K562 (cell line): ENCODE measurements around the gene ZDHHC16. TPM values are rescaled to one million over a fixed set of nuclear protein-coding genes. Genes with fewer than 3 reads are reported as not detected.

Source experiments
- ATF7 ChIP-seq: fragments of 450-650 bp; IDR thresholded peaks from 2 replicates; pipeline ENCODE4 v1.7.1; 2014; ENCODE audit warnings: mild to moderate bottlenecking, moderate library complexity
- CHD4 ChIP-seq: fragments of 200-600 bp; sonication (generic); IDR thresholded peaks from 3 replicates; pipeline ENCODE4 v1.6.1; 2012; ENCODE audit warnings: low read depth, mild to moderate bottlenecking, mixed read lengths, low read length, inconsistent platforms; ENCODE audit not compliant: insufficient read depth, insufficient replicate concordance, poor library complexity, severe bottlenecking
- EGR1 ChIP-seq: fragments of 450-650 bp; conservative IDR thresholded peaks from 2 replicates; pipeline ENCODE4 v1.6.1; 2017; ENCODE audit warnings: mild to moderate bottlenecking
- ELF4 ChIP-seq: fragments of 450-650 bp; formaldehyde crosslinking; IDR thresholded peaks from 2 replicates; pipeline ENCODE4 v1.4.0; 2022; ENCODE audit warnings: missing genetic modification characterization
- ETV6 ChIP-seq, 3 experiments: fragments of 150-350 bp in 1 of 3; sonication (generic) in 1 of 3; formaldehyde crosslinking in 1 of 3; IDR thresholded peaks; 2 replicates each; pipeline versions ENCODE4 v1.6.1 to v1.8.0; 2014 to 2022; ENCODE audit warnings: borderline replicate concordance in 2 of 3, low read depth in 2 of 3, antibody characterized with exemption in 1 of 3, low read length in 1 of 3, mild to moderate bottlenecking in 1 of 3, missing genetic modification reagents in 1 of 3
- HDAC2 ChIP-seq: fragments of 450-650 bp; IDR thresholded peaks from 2 replicates; pipeline ENCODE4 v1.6.1; 2016; ENCODE audit warnings: mild to moderate bottlenecking
- IFI16 ChIP-seq: fragments of 250-450 bp; sonication (Bioruptor Pico); IDR thresholded peaks from 2 replicates; pipeline ENCODE4 v2.1.2; 2022; ENCODE audit warnings: mild to moderate bottlenecking, inconsistent platforms
- KDM4B ChIP-seq, 2 experiments: fragments of 450-650 bp in 1 of 2; sonication (generic) in 1 of 2; IDR thresholded peaks; 2 replicates each; pipeline ENCODE4 v1.6.1; 2016 to 2017; ENCODE audit warnings: borderline replicate concordance in 2 of 2, antibody characterized with exemption in 1 of 2, low read depth in 1 of 2, mild to moderate bottlenecking in 1 of 2
- KDM5B ChIP-seq: fragments of 200-600 bp; sonication (generic); IDR thresholded peaks from 2 replicates; pipeline ENCODE4 v1.6.1; 2012; ENCODE audit warnings: low read depth, mild to moderate bottlenecking, moderate library complexity, low read length, control low read depth, inconsistent platforms; ENCODE audit not compliant: insufficient replicate concordance
- KLF10 ChIP-seq: fragments of 250-450 bp; sonication (Bioruptor Pico); IDR thresholded peaks from 2 replicates; pipeline ENCODE4 v1.6.1; 2021; ENCODE audit warnings: matching md5 sums
- LARP7 ChIP-seq: fragments of 450-650 bp; IDR thresholded peaks from 2 replicates; pipeline ENCODE4 v1.6.1; 2016
- MIER1 ChIP-seq: fragments of 450-650 bp; IDR thresholded peaks from 2 replicates; pipeline ENCODE4 v1.6.1; 2016; ENCODE audit warnings: antibody characterized with exemption, mild to moderate bottlenecking, low read depth
- MTA3 ChIP-seq: fragments of 450-650 bp; formaldehyde crosslinking; IDR thresholded peaks from 2 replicates; pipeline ENCODE4 v1.6.1; 2017; ENCODE audit warnings: mild to moderate bottlenecking, borderline replicate concordance
- NR2C2 ChIP-seq, 2 experiments: fragments of 200-800 bp in 1 of 2; sonication (Bioruptor generic) in 1 of 2; sonication (generic) in 1 of 2; formaldehyde crosslinking in 1 of 2; IDR thresholded peaks; 2 replicates each; pipeline versions ENCODE4 v1.6.1 to v1.8.0; 2016 to 2022; ENCODE audit warnings: mild to moderate bottlenecking in 1 of 2, missing compliant biosample characterization in 1 of 2, missing genetic modification characterization in 1 of 2, missing genetic modification reagents in 1 of 2
- RBBP5 ChIP-seq: fragments of 200-600 bp; sonication (generic); IDR thresholded peaks from 2 replicates; pipeline ENCODE4 v1.6.1; 2012; ENCODE audit warnings: borderline replicate concordance, mild to moderate bottlenecking, low read length, control low read depth, inconsistent platforms; ENCODE audit not compliant: insufficient read depth, poor library complexity, severe bottlenecking
- RBFOX2 ChIP-seq: fragments of 200-400 bp; formaldehyde crosslinking; IDR thresholded peaks from 2 replicates; pipeline ENCODE4 v1.6.1; 2017; ENCODE audit warnings: low read depth, mild to moderate bottlenecking, low read length, moderate library complexity
- SRF ChIP-seq, 2 experiments: fragments of 250-450, 450-650 bp in 1 of 2; sonication (Bioruptor Pico) in 1 of 2; sonication (generic) in 1 of 2; formaldehyde crosslinking; IDR thresholded peaks; 2 replicates each; pipeline versions ENCODE4 v1.5.0 to v1.5.1; 2020 to 2022; ENCODE audit warnings: mild to moderate bottlenecking in 1 of 2, missing genetic modification reagents in 1 of 2
- TBP ChIP-seq: optimal IDR thresholded peaks from 2 replicates; pipeline ENCODE3; 2011; ENCODE audit warnings: low read depth, low read length, improper control_type of control experiment
- ZNF140 ChIP-seq: fragments of 250-450 bp; sonication (Bioruptor Pico); IDR thresholded peaks from 2 replicates; pipeline ENCODE4 v1.8.0; 2021; ENCODE audit warnings: moderate library complexity, mild to moderate bottlenecking, inconsistent platforms
- ZNF311 ChIP-seq: fragments of 250-450 bp; sonication (Bioruptor Pico); IDR thresholded peaks from 2 replicates; pipeline ENCODE4 v1.4.0; 2020; ENCODE audit warnings: mild to moderate bottlenecking, moderate library complexity
- ZNF347 ChIP-seq: fragments of 450-650 bp; formaldehyde crosslinking; IDR thresholded peaks from 2 replicates; pipeline ENCODE4 v1.4.0; 2020; ENCODE audit warnings: low read depth, mild to moderate bottlenecking, moderate library complexity
- ZNF699 ChIP-seq: fragments of 250-450 bp; sonication (Bioruptor Pico); IDR thresholded peaks from 2 replicates; pipeline ENCODE4 v1.8.0; 2021; ENCODE audit warnings: mild to moderate bottlenecking, moderate library complexity; ENCODE audit not compliant: insufficient replicate concordance
- ZNF717 ChIP-seq: fragments of 250-450 bp; sonication (Bioruptor Pico); IDR thresholded peaks from 2 replicates; pipeline ENCODE4 v1.5.0; 2021
- polyA plus RNA-seq, 8 experiments: library from polyadenylated mRNA; depleted of rRNA in 4 of 8; stranded (reverse) in 5 of 8; unstranded in 3 of 8; fragments of >200 nt; fragmentation: Nextera tagmentation in 2 of 8; fragmentation: Illumina TruSeq in 1 of 8; extraction: Ambion mirVana in 2 of 8; extraction: Trizol in 1 of 8; gene quantifications; 2 replicates each; pipeline versions ENCODE4 v1.2.1 to v1.2.3, GENCODE V29; 2011 to 2014; ENCODE audit warnings: inconsistent platforms in 1 of 8, missing spikeins in 1 of 8
- total RNA-seq, 7 experiments: library from RNA; depleted of rRNA in 6 of 7; stranded (reverse); fragments of >200 nt in 6 of 7; fragmentation: Illumina TruSeq in 2 of 7; extraction: Trizol in 2 of 7; gene quantifications; 2 replicates each; pipeline versions ENCODE4 v1.2.1 to v1.2.3, GENCODE V29; 2011 to 2021; ENCODE audit warnings: low replicate concordance in 1 of 7
- TF ChIP-seq, protein P1 (sequence below): IDR thresholded peaks from 2 replicates; pipeline ENCODE4 v1.6.1; 2012; ENCODE audit warnings: low read depth, low read length, improper control_type of control experiment, borderline replicate concordance
- TF ChIP-seq, protein P2 (sequence below): fragments of 250-450 bp; sonication (Bioruptor Pico); IDR thresholded peaks from 2 replicates; pipeline ENCODE4 v1.4.0; 2020; ENCODE audit warnings: mild to moderate bottlenecking

ZDHHC16 gene
- total and polyA plus RNA-seq, 9 of the 15 experiments (the other 6 are each of a cell fraction or from before 2014, with no cell fraction given) = 12.5 to 33.8 (median 21.3) TPM

DNA sequence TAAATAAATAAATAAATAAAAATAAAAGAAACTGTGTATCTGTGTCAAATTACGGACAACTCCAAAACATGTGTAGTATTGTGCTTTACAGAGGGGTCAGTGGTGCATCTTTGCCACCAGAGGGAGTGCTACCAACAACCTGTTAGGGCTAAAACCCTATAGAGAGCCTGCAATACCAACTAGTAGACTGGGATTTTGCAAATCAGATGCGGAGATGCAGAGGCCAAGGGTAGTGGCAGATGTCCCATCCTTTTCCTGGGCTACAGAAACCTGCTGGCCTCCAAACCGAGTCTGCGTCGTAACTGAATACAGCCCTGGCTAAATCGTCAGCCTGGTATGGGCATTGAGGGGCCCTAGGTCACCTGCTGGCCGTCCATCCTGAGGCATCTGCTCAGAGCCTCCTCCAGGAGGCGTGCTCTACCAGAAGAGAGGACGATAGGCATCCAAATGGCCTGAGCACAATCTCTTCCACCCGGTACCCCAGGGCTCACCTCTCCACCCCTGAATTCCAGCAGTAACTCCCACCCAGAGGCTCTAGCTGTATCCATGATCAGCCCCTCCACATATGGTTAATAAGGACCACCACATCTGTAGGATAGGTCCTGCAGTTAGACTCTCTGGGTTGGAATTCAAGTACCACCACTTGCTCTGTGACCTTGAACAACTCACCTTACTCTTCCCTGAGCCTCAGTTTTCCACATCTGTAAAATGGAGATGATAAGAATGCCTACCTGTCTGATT, 38.6 kb upstream of the ZDHHC16 start (continued):
- TF ChIP-seq, protein P1, sequence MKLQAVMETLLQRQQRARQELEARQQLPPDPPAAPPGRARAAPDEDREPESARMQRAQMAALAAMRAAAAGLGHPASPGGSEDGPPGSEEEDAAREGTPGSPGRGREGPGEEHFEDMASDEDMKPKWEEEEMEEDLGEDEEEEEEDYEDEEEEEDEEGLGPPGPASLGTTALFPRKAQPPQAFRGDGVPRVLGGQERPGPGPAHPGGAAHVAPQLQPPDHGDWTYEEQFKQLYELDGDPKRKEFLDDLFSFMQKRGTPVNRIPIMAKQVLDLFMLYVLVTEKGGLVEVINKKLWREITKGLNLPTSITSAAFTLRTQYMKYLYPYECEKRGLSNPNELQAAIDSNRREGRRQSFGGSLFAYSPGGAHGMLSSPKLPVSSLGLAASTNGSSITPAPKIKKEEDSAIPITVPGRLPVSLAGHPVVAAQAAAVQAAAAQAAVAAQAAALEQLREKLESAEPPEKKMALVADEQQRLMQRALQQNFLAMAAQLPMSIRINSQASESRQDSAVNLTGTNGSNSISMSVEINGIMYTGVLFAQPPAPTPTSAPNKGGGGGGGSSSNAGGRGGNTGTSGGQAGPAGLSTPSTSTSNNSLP = no peak
- TF ChIP-seq ETV6 (IDR thresholded peaks at IDR 0.05; ENCODE audit: borderline replicate concordance in 1 of 2, low read depth in 2 of 2, low read length in 1 of 2) = no peak
- TF ChIP-seq ETV6 (CRISPR knock-in tag; IDR thresholded peaks at IDR 0.05; ENCODE audit: borderline replicate concordance) = no peak
- TF ChIP-seq HDAC2 = peak; percentile 92
- no peak for TF ChIP-seq KLF10 (CRISPR knock-in tag)
- peak; percentile 8 for TF ChIP-seq TBP
- no peak for TF ChIP-seq KDM4B (IDR thresholded peaks at IDR 0.05; ENCODE audit: borderline replicate concordance in 2 of 2, low read depth in 1 of 2)
- TF ChIP-seq ELF4 (CRISPR knock-in tag) = no peak
- TF ChIP-seq, protein P2, sequence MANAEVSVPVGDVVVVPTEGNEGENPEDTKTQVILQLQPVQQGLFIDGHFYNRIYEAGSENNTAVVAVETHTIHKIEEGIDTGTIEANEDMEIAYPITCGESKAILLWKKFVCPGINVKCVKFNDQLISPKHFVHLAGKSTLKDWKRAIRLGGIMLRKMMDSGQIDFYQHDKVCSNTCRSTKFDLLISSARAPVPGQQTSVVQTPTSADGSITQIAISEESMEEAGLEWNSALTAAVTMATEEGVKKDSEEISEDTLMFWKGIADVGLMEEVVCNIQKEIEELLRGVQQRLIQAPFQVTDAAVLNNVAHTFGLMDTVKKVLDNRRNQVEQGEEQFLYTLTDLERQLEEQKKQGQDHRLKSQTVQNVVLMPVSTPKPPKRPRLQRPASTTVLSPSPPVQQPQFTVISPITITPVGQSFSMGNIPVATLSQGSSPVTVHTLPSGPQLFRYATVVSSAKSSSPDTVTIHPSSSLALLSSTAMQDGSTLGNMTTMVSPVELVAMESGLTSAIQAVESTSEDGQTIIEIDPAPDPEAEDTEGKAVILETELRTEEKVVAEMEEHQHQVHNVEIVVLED = no peak
- no peak for TF ChIP-seq ZNF699 (CRISPR knock-in tag)
- TF ChIP-seq ATF7 = peak; percentile 56; the same call in 1 of the 2 replicates
- no peak for TF ChIP-seq LARP7
- TF ChIP-seq RBFOX2 = no peak
- no peak for TF ChIP-seq IFI16
- TF ChIP-seq ZNF140 (CRISPR knock-in tag) = no peak
- no peak for TF ChIP-seq EGR1
- TF ChIP-seq ZNF347 (CRISPR knock-in tag) = no peak
- TF ChIP-seq MTA3 = peak; percentile 57; the same call in 1 of the 2 replicates
- TF ChIP-seq ZNF311 (CRISPR knock-in tag) = no peak
- no peak for TF ChIP-seq NR2C2 (CRISPR knock-in tag; IDR thresholded peaks at IDR 0.05)
- TF ChIP-seq NR2C2 (tag; IDR thresholded peaks at IDR 0.05) = peak; percentile 72
- no peak for TF ChIP-seq KDM5B
- TF ChIP-seq RBBP5 = no peak
- TF ChIP-seq MIER1 = no peak
- TF ChIP-seq CHD4 = peak; percentile 78
- TF ChIP-seq SRF (CRISPR knock-in tag; IDR thresholded peaks at IDR 0.05) = peak in 1 of 2 experiments; percentile 64; a peak in 2 of 4 replicates
- TF ChIP-seq ZNF717 = no peak
